ENCODE results near the gene TBC1D22A. TPM values are rescaled to one million over a fixed set of nuclear protein-coding genes. Genes with fewer than 3 reads are reported as not detected.

TBC1D22A gene
- total and polyA plus RNA-seq, 9 of the 15 experiments (the other 6 are each of a cell fraction or from before 2014, with no cell fraction given): 0.20 to 11.5 (median 5.2) TPM

DNA sequence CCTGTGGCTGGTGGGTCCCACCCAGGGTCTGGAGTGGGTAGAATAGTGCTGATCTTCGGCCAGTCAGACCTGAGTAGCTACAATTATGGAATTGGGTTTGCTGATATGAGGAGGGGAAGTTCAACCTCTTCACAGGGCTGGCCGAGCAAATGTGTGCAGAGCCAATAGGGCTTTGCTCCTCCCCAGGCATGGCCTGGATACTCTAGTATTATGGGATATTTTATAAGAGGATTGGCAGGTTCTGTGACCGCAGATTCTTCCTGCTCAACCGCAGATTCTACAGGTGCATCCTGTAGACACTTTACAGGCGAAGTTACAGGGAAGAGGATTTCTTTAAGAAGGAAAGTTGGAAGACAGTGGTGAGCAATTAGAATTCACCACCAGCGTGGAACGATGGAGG is 44.3 kb downstream of the TBC1D22A start:
- no peak overlapping the region for H2AFZ ChIP-seq (ENCODE audit: low read depth, low read length)
- H3K4me3 ChIP-seq: no peak overlapping the region
- H3K79me2 ChIP-seq (ENCODE audit: control insufficient read depth, insufficient read depth, low read length): no peaks in the 10 kb centered on the region; the same call in 1 of the 3 replicates
- no peak overlapping the region for H3K9ac ChIP-seq (ENCODE audit: insufficient read depth in 1 of 2, low read depth in 2 of 2, low read length in 2 of 2)
- H3K9me1 ChIP-seq (ENCODE audit: control insufficient read depth, insufficient read depth, low read length): peaks cover 7% of the 10 kb centered on the region
- FAIRE-seq (no peak), ATAC-seq (no peak), DNase-seq (ENCODE audit: extremely low read depth in 1 of 4, low spot score in 3 of 4) (no peak)
- ChIA-PET CTCF (ENCODE audit: low intra/inter-chr PET ratio) (no interaction called here), POLR2A (interaction anchor here (0.7 kb wide), 1 partner anchor 833 kb away, joined by 3 read pairs; no protein-coding TSS in a partner anchor)
- TF ChIP-seq HDAC8 (tag; IDR thresholded peaks at IDR 0.05) (no peak), MEIS2 (IDR thresholded peaks at IDR 0.05; ENCODE audit: partially characterized antibody) (no peak), GTF2A2 (tag; IDR thresholded peaks at IDR 0.05) (no peak), SUPT5H (IDR thresholded peaks at IDR 0.05) (no peak), CREBBP (IDR thresholded peaks at IDR 0.05; ENCODE audit: low read depth, low read length) (no peak), DACH1 (IDR thresholded peaks at IDR 0.05; ENCODE audit: partially characterized antibody) (no peak), ARNT (IDR thresholded peaks at IDR 0.05) (no peak), BMI1 (IDR thresholded peaks at IDR 0.05; ENCODE audit: low read length) (no peak), ILK (tag; IDR thresholded peaks at IDR 0.05; ENCODE audit: borderline replicate concordance, low read depth) (no peak), MBD2 (IDR thresholded peaks at IDR 0.05; ENCODE audit: borderline replicate concordance, low read depth) (no peak), ATF7 (IDR thresholded peaks at IDR 0.05) (no peak)
- TF ChIP-seq, protein P1, sequence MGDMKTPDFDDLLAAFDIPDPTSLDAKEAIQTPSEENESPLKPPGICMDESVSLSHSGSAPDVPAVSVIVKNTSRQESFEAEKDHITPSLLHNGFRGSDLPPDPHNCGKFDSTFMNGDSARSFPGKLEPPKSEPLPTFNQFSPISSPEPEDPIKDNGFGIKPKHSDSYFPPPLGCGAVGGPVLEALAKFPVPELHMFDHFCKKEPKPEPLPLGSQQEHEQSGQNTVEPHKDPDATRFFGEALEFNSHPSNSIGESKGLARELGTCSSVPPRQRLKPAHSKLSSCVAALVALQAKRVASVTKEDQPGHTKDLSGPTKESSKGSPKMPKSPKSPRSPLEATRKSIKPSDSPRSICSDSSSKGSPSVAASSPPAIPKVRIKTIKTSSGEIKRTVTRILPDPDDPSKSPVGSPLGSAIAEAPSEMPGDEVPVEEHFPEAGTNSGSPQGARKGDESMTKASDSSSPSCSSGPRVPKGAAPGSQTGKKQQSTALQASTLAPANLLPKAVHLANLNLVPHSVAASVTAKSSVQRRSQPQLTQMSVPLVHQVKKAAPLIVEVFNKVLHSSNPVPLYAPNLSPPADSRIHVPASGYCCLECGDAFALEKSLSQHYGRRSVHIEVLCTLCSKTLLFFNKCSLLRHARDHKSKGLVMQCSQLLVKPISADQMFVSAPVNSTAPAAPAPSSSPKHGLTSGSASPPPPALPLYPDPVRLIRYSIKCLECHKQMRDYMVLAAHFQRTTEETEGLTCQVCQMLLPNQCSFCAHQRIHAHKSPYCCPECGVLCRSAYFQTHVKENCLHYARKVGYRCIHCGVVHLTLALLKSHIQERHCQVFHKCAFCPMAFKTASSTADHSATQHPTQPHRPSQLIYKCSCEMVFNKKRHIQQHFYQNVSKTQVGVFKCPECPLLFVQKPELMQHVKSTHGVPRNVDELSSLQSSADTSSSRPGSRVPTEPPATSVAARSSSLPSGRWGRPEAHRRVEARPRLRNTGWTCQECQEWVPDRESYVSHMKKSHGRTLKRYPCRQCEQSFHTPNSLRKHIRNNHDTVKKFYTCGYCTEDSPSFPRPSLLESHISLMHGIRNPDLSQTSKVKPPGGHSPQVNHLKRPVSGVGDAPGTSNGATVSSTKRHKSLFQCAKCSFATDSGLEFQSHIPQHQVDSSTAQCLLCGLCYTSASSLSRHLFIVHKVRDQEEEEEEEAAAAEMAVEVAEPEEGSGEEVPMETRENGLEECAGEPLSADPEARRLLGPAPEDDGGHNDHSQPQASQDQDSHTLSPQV (IDR thresholded peaks at IDR 0.05): no peak
- intact Hi-C loops (cut with micrococcal nuclease): no loop called here
- H3K27me3 ChIP-seq (ENCODE audit: control insufficient read depth in 2 of 2, insufficient read depth in 2 of 2, low read length in 2 of 2): no peaks in the 10 kb centered on the region
- 90% methylated on average over 6 of the region's 7 CpGs for WGBS (ENCODE audit: insufficient coverage, low coverage, missing lambda C conversion rate)
- no peaks in the 10 kb centered on the region for H3K36me3 ChIP-seq (ENCODE audit: control insufficient read depth, insufficient read depth, low read length)
- peaks cover 10% of the 10 kb centered on the region; the same call in 1 of the 2 replicates for H4K20me1 ChIP-seq (replicated peaks; ENCODE audit: control insufficient read depth, insufficient read depth, low read length)
- no TSS peak for BruUV-seq (replicated peaks)
- in situ Hi-C loops (cut with MboI): no loop called here
- H3K4me1 ChIP-seq (replicated peaks in 1 of 2; ENCODE audit: control insufficient read depth in 2 of 2, insufficient read depth in 2 of 2, low read length in 2 of 2): peaks cover 5 to 11% of the 10 kb centered on the region in 2 experiments; a peak in 3 of 5 replicates
- no peaks in the 10 kb centered on the region for H3K9me3 ChIP-seq (replicated peaks; ENCODE audit: control insufficient read depth, insufficient read depth, low read depth, low read length)
- H3K4me2 ChIP-seq (ENCODE audit: insufficient read depth, low read length): no peak overlapping the region
- H3K27ac ChIP-seq (ENCODE audit: extremely low read depth, low read depth, low read length): no peak overlapping the region

Measured in K562 (cell line).